Progenitor cell of endocrine pancreas (in vitro differentiated cells): ENCODE results near the gene HOXB9. TPM values are rescaled to one million over a fixed set of nuclear protein-coding genes. Genes with fewer than 3 reads are reported as not detected.

ENCODE experiments used
- DNase-seq: peaks from one replicate; pipeline ENCODE4 v3.0.0; 2021; ENCODE audit warnings: low spot score; ENCODE audit not compliant: unreplicated experiment
- H3K27ac Mint-ChIP-seq: 2 replicates; pipeline ENCODE4 v1.8.0; 2021; ENCODE audit warnings: mild to moderate bottlenecking, moderate library complexity, mixed read lengths
- H3K27me3 Mint-ChIP-seq: 2 replicates; pipeline ENCODE4 v1.8.0; 2021; ENCODE audit warnings: mixed read lengths
- H3K36me3 Mint-ChIP-seq: 2 replicates; pipeline ENCODE4 v1.8.0; 2022; ENCODE audit warnings: mixed read lengths; ENCODE audit not compliant: insufficient read depth
- H3K4me1 Mint-ChIP-seq: 2 replicates; pipeline ENCODE4 v1.8.0; 2021; ENCODE audit warnings: low read depth, mixed read lengths
- H3K4me3 Mint-ChIP-seq: 2 replicates; pipeline ENCODE4 v1.8.0; 2021; ENCODE audit warnings: low read depth, mild to moderate bottlenecking, moderate library complexity, mixed read lengths
- H3K9me3 Mint-ChIP-seq: 2 replicates; pipeline ENCODE4 v1.8.0; 2021; ENCODE audit warnings: low read depth, mixed read lengths
- CTCF ChIP-seq: fragments of 200-600 bp; sonication (generic); IDR thresholded peaks from one replicate; pipeline ENCODE4 v1.5.0; 2021; ENCODE audit warnings: antibody characterized with exemption, mild to moderate bottlenecking; ENCODE audit not compliant: unreplicated experiment
- microRNA-seq: library from miRNA; unstranded; fragments of <30 nt; microRNA quantifications from one replicate; pipeline ENCODE4 v1.1.0, GENCODE V29; 2020; ENCODE audit warnings: borderline number of aligned reads; ENCODE audit not compliant: unreplicated experiment
- total RNA-seq: library from RNA; stranded (reverse); gene quantifications from 2 replicates; pipeline ENCODE4 v1.2.1, GENCODE V29; 2021

Gene HOXB9
- total RNA-seq, 1 donor from 2014 or later: not detected

GRCh38 chr17:48575673-48576478 is 50.3 kb downstream of the HOXB9 start:
- H3K4me1 Mint-ChIP-seq: peaks cover 15% of the 10 kb centered on the region
- no peaks in the 10 kb centered on the region for H3K36me3 Mint-ChIP-seq

DNA sequence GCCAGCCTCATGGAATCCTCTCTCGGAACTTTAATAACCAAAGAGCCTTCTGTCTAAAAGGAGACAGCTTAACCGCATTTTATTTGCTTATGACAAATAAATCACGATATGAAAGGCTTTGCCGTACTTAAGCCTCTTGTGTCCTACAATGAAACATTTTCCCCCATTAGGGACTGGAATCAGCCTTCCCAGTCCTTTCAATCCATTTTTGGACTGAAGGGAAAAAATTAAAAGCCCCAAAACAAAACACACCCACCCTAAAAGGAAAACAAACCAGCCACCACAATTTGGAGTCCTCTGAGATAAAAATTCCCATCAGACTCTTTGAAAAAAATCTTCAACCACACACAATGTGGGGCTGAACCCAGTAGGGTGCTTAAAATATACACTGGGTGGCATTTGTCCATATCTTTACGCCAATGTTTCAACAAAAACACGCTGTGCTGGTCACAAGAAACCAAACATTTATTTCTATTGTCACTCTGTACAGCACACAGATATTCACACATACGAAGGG is 51.0 kb downstream of the HOXB9 start:
- TF ChIP-seq CTCF: no peak
- no peak for DNase-seq
- Mint-ChIP-seq H3K27ac (no peak overlapping the region), H3K4me1 (peaks cover 20% of the 10 kb centered on the region), H3K36me3 (no peaks in the 10 kb centered on the region), H3K4me3 (no peak overlapping the region), H3K27me3 (peaks cover 31% of the 10 kb centered on the region), H3K9me3 (no peaks in the 10 kb centered on the region)

More at GRCh38 chr17:48575673-48576478, 50.3 kb downstream of the HOXB9 start:
- Mint-ChIP-seq H3K9me3 (no peaks in the 10 kb centered on the region), H3K27ac (peak overlapping the region; percentile 41), H3K4me3 (peak overlapping the region; percentile 37), H3K27me3 (peaks cover 39% of the 10 kb centered on the region)
- TF ChIP-seq CTCF: no peak
- no peak for DNase-seq

GRCh38 chr17:48574505-48575065 is 51.6 kb downstream of the HOXB9 start:
- H3K27me3 Mint-ChIP-seq: peaks cover 26% of the 10 kb centered on the region
- no peaks in the 10 kb centered on the region for H3K9me3 Mint-ChIP-seq
- no peaks in the 10 kb centered on the region for H3K36me3 Mint-ChIP-seq
- peaks cover 18% of the 10 kb centered on the region for H3K4me1 Mint-ChIP-seq
- DNase-seq: no peak
- no peak overlapping the region for H3K4me3 Mint-ChIP-seq
- H3K27ac Mint-ChIP-seq: no peak overlapping the region
- TF ChIP-seq CTCF: no peak

- peak overlapping the region; percentile 0 for H3K4me3 Mint-ChIP-seq
- no peaks in the 10 kb centered on the region for H3K9me3 Mint-ChIP-seq
- peaks cover 3% of the 10 kb centered on the region for H3K27me3 Mint-ChIP-seq
- peaks cover 15% of the 10 kb centered on the region for H3K4me1 Mint-ChIP-seq
- no peak for DNase-seq
- peak overlapping the region; percentile 71 for H3K27ac Mint-ChIP-seq
- no peaks in the 10 kb centered on the region for H3K36me3 Mint-ChIP-seq
- no peak for TF ChIP-seq CTCF
Observed at GRCh38 chr17:48571826-48572417, 54.2 kb downstream of the HOXB9 start.

Small RNA genes within 50 kb of the gene (microRNA-seq; reads per million reads assigned to microRNA genes)
- not detected for gene MIR196A1

Other genes starting within 250 kb of the HOXB9 start
- gene SKAP1, start 196.1 kb downstream of the HOXB9 start, total RNA-seq: 0.69 and 1.0 TPM in 2 replicates
- 0.96 and 2.2 TPM in 2 replicates for gene HOXB1, start 95.3 kb downstream of the HOXB9 start, total RNA-seq
- gene HOXB2, start 81.2 kb downstream of the HOXB9 start, total RNA-seq: 15.2 and 19.8 TPM in 2 replicates
- gene HOXB4, start 48.0 kb downstream of the HOXB9 start, total RNA-seq: 3.4 and 6.0 TPM in 2 replicates
- gene HOXB3, start 36.1 kb downstream of the HOXB9 start, total RNA-seq: 19.4 and 32.1 TPM in 2 replicates
- 2.1 and 5.6 TPM in 2 replicates for gene HOXB5, start 32.6 kb downstream of the HOXB9 start, total RNA-seq
- 0.96 and 3.1 TPM in 2 replicates for gene HOXB6, start 21.4 kb downstream of the HOXB9 start, total RNA-seq
- gene HOXB7, start 15.3 kb downstream of the HOXB9 start, total RNA-seq: 0.55 and 1.5 TPM in 2 replicates
- 1.1 and 3.7 TPM in 2 replicates for gene HOXB8, start 11.1 kb downstream of the HOXB9 start, total RNA-seq
- not detected in 2 replicates for gene PRAC1, start 96.2 kb upstream of the HOXB9 start, total RNA-seq
- gene PRAC2, start 96.8 kb upstream of the HOXB9 start, total RNA-seq: not detected in 2 replicates
- gene HOXB13, start 102.4 kb upstream of the HOXB9 start, total RNA-seq: not detected in 2 replicates
- gene TTLL6, start 190.9 kb upstream of the HOXB9 start, total RNA-seq: 2.9 and 4.0 TPM in 2 replicates
- 85.3 and 92.6 TPM in 2 replicates for gene CALCOCO2, start 204.7 kb upstream of the HOXB9 start, total RNA-seq